ENCODE data around the gene TMEM54. TPM values are rescaled to one million over a fixed set of nuclear protein-coding genes. Genes with fewer than 3 reads are reported as not detected.
A peak's percentile ranks its signal among the peaks of the same experiment; 100 is the strongest.

The TMEM54 gene
- total and polyA plus RNA-seq, 9 of the 15 experiments (the other 6 are each of a cell fraction or from before 2014, with no cell fraction given), result 1.00 to 16.2 (median 8.2) TPM

DNA sequence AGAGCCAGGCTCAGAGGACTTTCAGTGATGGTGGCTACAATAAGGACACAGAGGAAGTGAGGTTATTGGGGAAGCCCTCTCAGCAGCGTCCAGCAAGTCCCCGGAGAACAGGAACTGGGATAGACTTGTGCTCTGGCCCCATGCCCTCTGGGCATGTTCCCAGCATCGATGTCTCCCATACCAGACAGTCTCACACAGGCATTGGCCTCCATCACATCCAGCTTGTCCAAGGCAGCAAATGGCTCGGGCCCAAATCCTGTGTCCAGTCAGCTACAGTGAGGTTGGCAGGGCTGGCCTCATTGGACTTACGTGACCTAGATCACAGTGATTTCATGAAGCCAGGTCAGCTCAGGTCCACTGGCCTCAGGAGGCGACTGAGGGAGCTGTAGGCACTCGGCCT, 19.6 kb upstream of the TMEM54 start:
- H4K20me1 ChIP-seq (replicated peaks; ENCODE audit: control insufficient read depth, insufficient read depth, low read length), result no peaks in the 10 kb centered on the region
- 33% methylated on average over 7 of the region's 7 CpGs for WGBS (ENCODE audit: insufficient coverage, low coverage, missing lambda C conversion rate)
- H3K4me3 ChIP-seq, result no peak overlapping the region
- no TSS peak for BruUV-seq (replicated peaks)
- no peak for ATAC-seq
- DNase-seq (ENCODE audit: extremely low read depth in 1 of 4, low spot score in 3 of 4), result peak in 1 of 4 experiments; percentile 6
- no peaks in the 10 kb centered on the region for H3K9me1 ChIP-seq (ENCODE audit: control insufficient read depth, insufficient read depth, low read length)
- ChIA-PET CTCF (ENCODE audit: low intra/inter-chr PET ratio) (no interaction called here), POLR2A (interaction anchor here (0.7 to 1.4 kb wide), 6 partner anchors 12 to 44 kb away, joined by 3 to 4 read pairs (median 4); no protein-coding TSS in a partner anchor)
- no peak for FAIRE-seq
- no peaks in the 10 kb centered on the region for H3K9me3 ChIP-seq (replicated peaks; ENCODE audit: control insufficient read depth, insufficient read depth, low read depth, low read length)
- in situ Hi-C loops (cut with MboI), result no loop called here
- no peak overlapping the region for H2AFZ ChIP-seq (ENCODE audit: low read depth, low read length)
- no peaks in the 10 kb centered on the region for H3K36me3 ChIP-seq (ENCODE audit: control insufficient read depth, insufficient read depth, low read length)
- no peaks in the 10 kb centered on the region for H3K79me2 ChIP-seq (ENCODE audit: control insufficient read depth, insufficient read depth, low read length)
- intact Hi-C loops (cut with micrococcal nuclease), result no loop called here
- peaks cover 7 to 17% of the 10 kb centered on the region in 2 experiments for H3K4me1 ChIP-seq (replicated peaks in 1 of 2; ENCODE audit: control insufficient read depth in 2 of 2, insufficient read depth in 2 of 2, low read length in 2 of 2)
- H3K27ac ChIP-seq (ENCODE audit: extremely low read depth, low read depth, low read length), result no peak overlapping the region
- peaks cover 29 to 59% of the 10 kb centered on the region in 2 experiments for H3K27me3 ChIP-seq (ENCODE audit: control insufficient read depth in 2 of 2, insufficient read depth in 2 of 2, low read length in 2 of 2)
- no peak overlapping the region for H3K4me2 ChIP-seq (ENCODE audit: insufficient read depth, low read length)
- TF ChIP-seq SRSF7 (optimal IDR thresholded peaks at IDR 0.05; ENCODE audit: low read depth, low read length) (no peak), HDAC8 (tag; IDR thresholded peaks at IDR 0.05) (peak; percentile 50; the same call in 1 of the 2 replicates), SPI1 (IDR thresholded peaks at IDR 0.05; ENCODE audit: borderline replicate concordance, low read depth, low read length) (peak; percentile 58; the same call in 1 of the 2 replicates), NR4A1 (CRISPR knock-in tag; IDR thresholded peaks at IDR 0.05) (no peak), NR4A1 (tag; IDR thresholded peaks at IDR 0.05) (0 out of 2 replicates have a peak, but pooled peaks have one; percentile 57), TEAD1 (CRISPR knock-in tag; IDR thresholded peaks at IDR 0.05) (no peak)
- TF ChIP-seq, protein P1, sequence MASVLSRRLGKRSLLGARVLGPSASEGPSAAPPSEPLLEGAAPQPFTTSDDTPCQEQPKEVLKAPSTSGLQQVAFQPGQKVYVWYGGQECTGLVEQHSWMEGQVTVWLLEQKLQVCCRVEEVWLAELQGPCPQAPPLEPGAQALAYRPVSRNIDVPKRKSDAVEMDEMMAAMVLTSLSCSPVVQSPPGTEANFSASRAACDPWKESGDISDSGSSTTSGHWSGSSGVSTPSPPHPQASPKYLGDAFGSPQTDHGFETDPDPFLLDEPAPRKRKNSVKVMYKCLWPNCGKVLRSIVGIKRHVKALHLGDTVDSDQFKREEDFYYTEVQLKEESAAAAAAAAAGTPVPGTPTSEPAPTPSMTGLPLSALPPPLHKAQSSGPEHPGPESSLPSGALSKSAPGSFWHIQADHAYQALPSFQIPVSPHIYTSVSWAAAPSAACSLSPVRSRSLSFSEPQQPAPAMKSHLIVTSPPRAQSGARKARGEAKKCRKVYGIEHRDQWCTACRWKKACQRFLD (CRISPR knock-in tag; IDR thresholded peaks at IDR 0.05), result peak; percentile 49; the same call in 1 of the 2 replicates
- no peak overlapping the region for H3K9ac ChIP-seq (ENCODE audit: insufficient read depth in 1 of 2, low read depth in 2 of 2, low read length in 2 of 2)

Data from K562 (cell line).